GM23248 (cell line): ENCODE data around the gene COL6A1.

Experiments used
- EZH2 ChIP-seq: fragments of 200-600 bp; sonication (generic); IDR thresholded peaks from 2 replicates; pipeline ENCODE4 v1.6.1; 2018; ENCODE audit warnings: antibody characterized with exemption, mild to moderate bottlenecking; ENCODE audit not compliant: insufficient read depth, poor library complexity, severe bottlenecking
- EZH2phosphoT487 ChIP-seq: fragments of 200-600 bp; sonication (generic); IDR thresholded peaks from 2 replicates; pipeline ENCODE4 v1.6.1; 2018; ENCODE audit warnings: antibody characterized with exemption, moderate library complexity, mild to moderate bottlenecking, low read depth; ENCODE audit not compliant: insufficient read depth

DNA sequence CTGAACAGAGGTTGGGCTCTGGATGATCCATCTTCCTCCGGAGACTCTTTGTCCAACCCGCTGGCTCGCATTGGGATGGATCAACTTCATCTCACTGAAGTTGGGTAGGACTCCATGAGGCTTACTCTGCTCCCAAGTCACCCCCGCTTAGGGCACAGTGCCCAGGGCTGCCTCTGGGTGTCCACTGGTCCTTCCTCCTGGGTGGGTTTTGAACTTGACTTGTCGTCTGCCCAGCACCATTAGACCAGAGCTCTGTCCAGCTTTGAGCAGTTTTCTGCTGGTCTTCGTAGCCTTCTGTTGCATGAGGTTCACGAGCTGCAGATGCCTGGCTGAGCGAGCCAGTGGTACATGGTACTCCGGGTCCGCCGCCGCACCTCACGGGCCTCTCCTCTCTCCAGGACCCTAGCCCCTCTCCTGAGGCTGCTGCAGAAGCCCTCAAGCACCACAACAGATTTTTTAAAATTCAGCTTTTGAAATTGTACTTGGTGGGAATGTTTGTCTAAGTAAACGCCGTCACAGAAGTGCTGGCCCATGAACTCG lies 33.8 kb upstream of the COL6A1 start:
- TF ChIP-seq EZH2phosphoT487 (no peak), EZH2 (no peak)
